ENCODE data around the gene CDCA5. TPM values are rescaled to one million over a fixed set of nuclear protein-coding genes. Genes with fewer than 3 reads are reported as not detected.

The CDCA5 gene
- total RNA-seq, 1 experiment from 2014 or later, result 72.1 TPM

DNA sequence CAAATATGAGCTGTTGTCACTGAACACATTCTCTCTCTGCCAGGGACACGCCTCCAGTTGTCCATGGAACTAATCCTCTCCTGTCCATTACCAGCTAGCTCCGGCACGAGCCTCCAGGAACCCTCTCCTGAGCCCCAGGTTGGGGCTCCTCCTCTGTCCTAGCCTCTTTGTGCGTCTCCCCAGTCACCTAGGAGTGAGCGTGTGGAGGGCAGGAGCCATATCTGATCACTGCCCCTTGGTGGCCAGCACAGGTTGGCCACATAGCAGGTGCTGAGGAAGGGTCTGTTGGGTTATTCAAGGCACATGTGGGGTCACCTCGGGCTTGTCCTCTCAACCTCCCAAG, 48.0 kb upstream of the CDCA5 start:
- H3K4me1 ChIP-seq (ENCODE audit: control insufficient read depth in 1 of 2, insufficient read depth in 2 of 2, low read length in 2 of 2), result peaks cover 9 to 28% of the 10 kb centered on the region in 2 experiments; a peak in 3 of 4 replicates
- ChIA-PET RAD21 (ENCODE audit: low non-redundant PET in 1 of 2, low total read pairs in 2 of 2, uncharacterized antibody in 2 of 2, unreplicated experiment in 2 of 2) (no interaction called here), POLR2A (interaction anchor here (2.1 kb wide), 1 partner anchor 10 kb away, joined by 12 read pairs; the partner anchor contains the start of genes FAU and MRPL49), CTCF (no interaction called here)
- no peak overlapping the region for H3K27ac ChIP-seq (ENCODE audit: low read depth, low read length)
- H3K27me3 ChIP-seq (ENCODE audit: insufficient read depth, low read length), result no peaks in the 10 kb centered on the region
- H3K4me3 ChIP-seq (replicated peaks in 1 of 2; ENCODE audit: low read depth in 1 of 2, low read length in 2 of 2), result no peak overlapping the region
- no TSS peak for BruUV-seq (replicated peaks)
- no peaks in the 10 kb centered on the region for H3K9me3 ChIP-seq (ENCODE audit: control insufficient read depth in 1 of 2, insufficient read depth in 1 of 2, low read depth in 1 of 2, low read length in 2 of 2)
- peaks cover 27% of the 10 kb centered on the region for H3K79me2 ChIP-seq (ENCODE audit: insufficient read depth, low read length)
- no peak overlapping the region for H2AFZ ChIP-seq (ENCODE audit: low read depth, low read length, poor library complexity, severe bottlenecking)
- TF ChIP-seq SIN3A (IDR thresholded peaks at IDR 0.05; ENCODE audit: low read depth) (no peak), SRF (IDR thresholded peaks at IDR 0.05; ENCODE audit: low read depth) (no peak), RAD21 (IDR thresholded peaks at IDR 0.05; ENCODE audit: low read depth) (no peak), EGR1 (IDR thresholded peaks at IDR 0.05; ENCODE audit: low read depth) (no peak), POLR2A (IDR thresholded peaks at IDR 0.05; ENCODE audit: borderline replicate concordance, extremely low read depth, insufficient read depth, insufficient read length) (no peak), EZH2 (IDR thresholded peaks at IDR 0.05) (no peak), REST (IDR thresholded peaks at IDR 0.05; ENCODE audit: low read depth) (no peak), ELF1 (IDR thresholded peaks at IDR 0.05; ENCODE audit: borderline replicate concordance, low read depth) (no peak), ZNF274 (IDR thresholded peaks at IDR 0.05; ENCODE audit: low read depth, low read length) (no peak), ATF3 (IDR thresholded peaks at IDR 0.05) (no peak), CBX3 (IDR thresholded peaks at IDR 0.05; ENCODE audit: low read depth) (no peak), JUND (IDR thresholded peaks at IDR 0.05) (no peak), TCF7L2 (IDR thresholded peaks at IDR 0.05; ENCODE audit: borderline replicate concordance, extremely low read depth, insufficient read depth, insufficient read length) (no peak), SP1 (IDR thresholded peaks at IDR 0.05; ENCODE audit: low read depth) (no peak)
- H3K9me2 ChIP-seq (ENCODE audit: insufficient read depth), result no peaks in the 10 kb centered on the region
- no peak overlapping the region for H3K4me2 ChIP-seq (ENCODE audit: low read length)
- H3K9ac ChIP-seq (ENCODE audit: low read length), result no peak overlapping the region
- peaks cover 21 to 44% of the 10 kb centered on the region in 2 experiments; a peak in 3 of 4 replicates for H3K36me3 ChIP-seq (ENCODE audit: control insufficient read depth in 1 of 2, insufficient read depth in 2 of 2, low read length in 2 of 2)
- no peaks in the 10 kb centered on the region for H4K20me1 ChIP-seq (ENCODE audit: insufficient read depth)
- intact Hi-C loops (cut with micrococcal nuclease), result no loop called here
- no peak for DNase-seq (ENCODE audit: low read depth, low spot score)
- no peak for ATAC-seq
